ENCODE results near the gene ZDHHC24.

DNA sequence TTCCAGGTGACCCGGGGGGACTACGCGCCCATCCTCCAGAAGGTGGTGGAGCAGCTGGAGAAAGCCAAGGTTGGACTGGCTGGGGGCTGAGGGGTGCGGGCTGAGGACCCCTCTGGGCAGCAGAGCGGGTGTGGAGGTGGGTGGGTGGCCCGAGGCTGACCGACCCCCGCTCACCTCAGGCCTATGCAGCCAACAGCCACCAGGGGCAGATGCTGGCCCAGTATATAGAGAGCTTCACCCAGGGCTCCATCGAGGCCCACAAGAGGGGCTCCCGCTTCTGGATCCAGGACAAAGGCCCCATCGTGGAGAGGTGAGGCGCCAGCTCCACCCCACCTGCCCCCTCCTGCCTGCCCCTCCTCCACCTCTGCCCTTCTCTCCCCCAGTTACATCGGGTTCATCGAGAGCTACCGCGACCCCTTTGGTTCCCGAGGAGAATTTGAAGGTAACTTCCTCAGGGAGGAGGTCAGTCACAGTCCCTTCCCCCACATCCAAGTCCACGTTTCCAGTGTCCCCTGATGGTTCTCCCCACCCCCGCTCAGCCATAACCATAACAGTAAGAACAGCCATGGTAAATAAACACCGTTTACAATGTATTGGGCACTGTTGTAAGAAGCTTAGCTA is 54.4 kb downstream of the ZDHHC24 start:
- no peak for TF ChIP-seq POLR2A (IDR thresholded peaks at IDR 0.05; ENCODE audit: borderline replicate concordance, extremely low read depth, insufficient read depth, insufficient read length)
- TF ChIP-seq CTCF (IDR thresholded peaks at IDR 0.05 in 2 of 3, conservative IDR thresholded peaks at IDR 0.05 in 1 of 3; ENCODE audit: borderline replicate concordance in 1 of 3, insufficient read depth in 1 of 3, low read depth in 2 of 3, low read length in 2 of 3), result peak in 2 of 3 experiments; percentile 58 to 61; a peak in 4 of 6 replicates
- TF ChIP-seq ATF3 (IDR thresholded peaks at IDR 0.05), result no peak
- no peak for TF ChIP-seq YY1 (IDR thresholded peaks at IDR 0.05; ENCODE audit: extremely low read depth, insufficient replicate concordance, low read depth, low read length)

Data from HCT116 (cell line).